ENCODE measurements around the gene DGKD.

Gene DGKD

DNA sequence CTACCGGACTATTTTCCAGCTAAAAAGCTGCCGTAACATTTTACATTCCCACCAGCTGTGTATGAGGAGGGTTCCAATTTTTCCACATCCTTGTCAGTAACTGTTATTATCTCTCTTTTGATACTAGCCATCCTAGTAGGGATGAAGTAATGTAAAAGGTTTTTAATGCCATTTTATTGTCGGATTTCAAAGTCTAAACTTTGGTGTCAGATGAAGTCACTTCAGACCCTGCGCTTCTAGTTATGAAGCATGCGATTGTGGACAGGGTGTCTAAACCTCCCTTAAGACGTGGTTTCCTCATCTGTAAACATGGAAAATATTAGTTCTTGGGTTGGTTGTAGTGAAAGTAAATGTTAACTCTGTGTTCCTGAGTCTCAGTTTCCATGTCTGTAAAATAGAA, 4.7 kb downstream of the DGKD start:
- no peak for DNase-seq (ENCODE audit: extremely low read depth, low read depth)
- TF ChIP-seq, protein P1, sequence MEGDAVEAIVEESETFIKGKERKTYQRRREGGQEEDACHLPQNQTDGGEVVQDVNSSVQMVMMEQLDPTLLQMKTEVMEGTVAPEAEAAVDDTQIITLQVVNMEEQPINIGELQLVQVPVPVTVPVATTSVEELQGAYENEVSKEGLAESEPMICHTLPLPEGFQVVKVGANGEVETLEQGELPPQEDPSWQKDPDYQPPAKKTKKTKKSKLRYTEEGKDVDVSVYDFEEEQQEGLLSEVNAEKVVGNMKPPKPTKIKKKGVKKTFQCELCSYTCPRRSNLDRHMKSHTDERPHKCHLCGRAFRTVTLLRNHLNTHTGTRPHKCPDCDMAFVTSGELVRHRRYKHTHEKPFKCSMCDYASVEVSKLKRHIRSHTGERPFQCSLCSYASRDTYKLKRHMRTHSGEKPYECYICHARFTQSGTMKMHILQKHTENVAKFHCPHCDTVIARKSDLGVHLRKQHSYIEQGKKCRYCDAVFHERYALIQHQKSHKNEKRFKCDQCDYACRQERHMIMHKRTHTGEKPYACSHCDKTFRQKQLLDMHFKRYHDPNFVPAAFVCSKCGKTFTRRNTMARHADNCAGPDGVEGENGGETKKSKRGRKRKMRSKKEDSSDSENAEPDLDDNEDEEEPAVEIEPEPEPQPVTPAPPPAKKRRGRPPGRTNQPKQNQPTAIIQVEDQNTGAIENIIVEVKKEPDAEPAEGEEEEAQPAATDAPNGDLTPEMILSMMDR (IDR thresholded peaks at IDR 0.05; ENCODE audit: low read depth, low read length, missing control alignments) = no peak
- H3K4me3 ChIP-seq (replicated peaks; ENCODE audit: low read depth, low read length) = no peak overlapping the region

DNA sequence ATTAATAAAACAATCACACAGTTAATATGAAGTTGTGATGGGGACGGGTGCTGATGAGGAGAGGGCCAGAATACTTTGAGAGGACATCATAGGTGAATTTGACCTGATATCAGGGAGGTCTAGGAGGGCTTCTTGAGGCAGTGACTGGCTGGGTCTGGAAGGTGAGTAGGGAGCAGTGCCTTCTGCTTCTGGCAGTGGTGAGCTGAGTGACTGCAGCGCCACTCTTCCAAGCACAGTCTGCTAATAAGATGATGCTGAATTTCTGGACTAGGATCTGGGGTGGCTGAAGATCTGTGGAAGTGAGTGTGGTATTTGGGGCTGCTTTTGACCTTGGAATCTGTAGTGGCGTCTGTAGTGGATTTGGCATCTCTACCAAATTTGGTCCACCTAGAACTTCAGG, 5.5 kb downstream of the DGKD start:
- TF ChIP-seq, protein P1 (IDR thresholded peaks at IDR 0.05; ENCODE audit: low read depth, low read length, missing control alignments) = no peak
- no peak overlapping the region for H3K4me3 ChIP-seq (replicated peaks; ENCODE audit: low read depth, low read length)
- no peak for DNase-seq (ENCODE audit: extremely low read depth, low read depth)

DNA sequence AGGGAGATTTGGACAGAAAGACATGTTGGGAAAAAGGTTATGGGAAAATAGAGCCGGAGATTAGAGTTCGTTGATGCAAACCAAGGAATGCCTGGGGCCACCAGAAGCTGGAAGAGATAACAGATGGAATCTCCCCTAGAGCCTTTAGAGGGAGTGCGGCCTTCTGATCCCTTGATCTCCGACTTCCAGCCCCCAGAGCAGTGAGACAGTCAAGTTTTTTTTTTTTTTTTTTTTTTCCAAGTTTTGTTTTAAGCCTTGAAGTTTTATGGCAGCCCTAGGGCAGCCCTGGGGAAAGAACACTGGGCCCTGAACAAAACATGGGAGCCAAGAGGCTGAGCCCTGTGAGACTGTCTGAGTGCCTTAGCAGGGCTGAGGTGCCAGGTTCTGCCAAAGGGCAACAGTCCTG, 6.5 kb downstream of the DGKD start:
- TF ChIP-seq, protein P1 (IDR thresholded peaks at IDR 0.05; ENCODE audit: low read depth, low read length, missing control alignments) = no peak
- H3K4me3 ChIP-seq (replicated peaks; ENCODE audit: low read depth, low read length) = no peak overlapping the region
- DNase-seq (ENCODE audit: extremely low read depth, low read depth) = no peak

DNA sequence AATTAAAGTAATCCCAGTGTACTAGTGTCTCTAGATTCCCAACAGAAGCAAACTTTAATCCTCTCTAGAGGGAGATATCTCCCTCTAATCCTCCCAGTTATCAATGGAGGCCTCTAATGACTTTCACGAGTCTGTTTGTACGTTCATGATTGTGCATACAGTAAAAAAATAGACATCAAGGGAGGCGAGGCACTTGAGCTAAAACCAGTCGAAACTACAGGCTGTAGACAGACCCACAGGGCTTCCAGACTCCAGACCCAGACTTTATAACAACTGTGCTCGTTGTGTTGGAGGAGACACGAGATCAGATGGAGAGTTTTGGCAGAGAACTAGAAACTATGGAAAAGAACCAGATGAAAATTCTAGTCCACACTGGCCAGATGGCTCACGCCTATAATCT, 7.0 kb downstream of the DGKD start:
- TF ChIP-seq, protein P1 (IDR thresholded peaks at IDR 0.05; ENCODE audit: low read depth, low read length, missing control alignments) = no peak
- no peak overlapping the region for H3K4me3 ChIP-seq (replicated peaks; ENCODE audit: low read depth, low read length)
- no peak for DNase-seq (ENCODE audit: extremely low read depth, low read depth)

DNA sequence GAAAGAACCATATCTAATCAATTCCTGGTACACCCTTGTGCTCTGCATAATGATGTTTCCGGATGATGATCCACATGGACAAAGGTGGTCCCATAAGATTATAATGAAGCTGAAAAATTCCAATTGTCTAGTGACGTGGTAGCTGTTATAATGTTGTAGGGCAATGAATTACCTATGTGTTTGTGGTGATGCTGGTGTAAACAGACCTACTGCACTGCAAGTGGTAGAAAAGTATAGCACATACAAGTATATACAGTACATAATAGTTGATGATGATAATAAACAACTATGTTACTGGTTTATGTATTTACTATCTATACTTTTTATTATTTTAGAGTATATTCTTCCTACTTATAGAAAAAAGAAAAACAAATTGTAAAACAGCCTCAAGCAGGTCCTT, 8.4 kb downstream of the DGKD start:
- TF ChIP-seq, protein P1 (IDR thresholded peaks at IDR 0.05; ENCODE audit: low read depth, low read length, missing control alignments) = no peak
- DNase-seq (ENCODE audit: extremely low read depth, low read depth) = no peak
- no peak overlapping the region for H3K4me3 ChIP-seq (replicated peaks; ENCODE audit: low read depth, low read length)

DNA sequence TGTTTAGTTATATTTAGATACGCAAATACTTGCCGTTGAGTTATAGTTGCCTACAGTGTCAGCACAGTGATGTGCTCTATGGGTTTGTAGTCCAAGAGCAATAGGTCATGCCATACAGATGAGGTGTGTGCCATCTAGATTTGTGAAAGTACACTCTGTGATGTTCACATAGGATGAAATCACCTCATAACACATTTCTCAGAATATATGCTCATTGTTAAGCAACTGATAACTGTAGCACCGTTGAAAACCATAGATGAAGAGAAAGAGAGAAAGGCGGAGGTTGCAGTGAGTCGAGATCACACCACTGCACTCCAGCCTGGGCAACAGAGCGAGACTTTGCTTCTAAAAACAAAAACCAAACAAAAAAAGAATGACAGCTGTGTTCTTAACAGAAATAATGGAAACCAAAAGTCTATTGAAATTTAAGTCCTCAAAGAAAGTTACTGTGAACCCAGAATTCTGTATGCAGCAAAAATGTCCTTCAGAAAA, 9.5 kb downstream of the DGKD start:
- TF ChIP-seq, protein P1 (IDR thresholded peaks at IDR 0.05; ENCODE audit: low read depth, low read length, missing control alignments) = no peak
- no peak overlapping the region for H3K4me3 ChIP-seq (replicated peaks; ENCODE audit: low read depth, low read length)
- DNase-seq (ENCODE audit: extremely low read depth, low read depth) = no peak

DNA sequence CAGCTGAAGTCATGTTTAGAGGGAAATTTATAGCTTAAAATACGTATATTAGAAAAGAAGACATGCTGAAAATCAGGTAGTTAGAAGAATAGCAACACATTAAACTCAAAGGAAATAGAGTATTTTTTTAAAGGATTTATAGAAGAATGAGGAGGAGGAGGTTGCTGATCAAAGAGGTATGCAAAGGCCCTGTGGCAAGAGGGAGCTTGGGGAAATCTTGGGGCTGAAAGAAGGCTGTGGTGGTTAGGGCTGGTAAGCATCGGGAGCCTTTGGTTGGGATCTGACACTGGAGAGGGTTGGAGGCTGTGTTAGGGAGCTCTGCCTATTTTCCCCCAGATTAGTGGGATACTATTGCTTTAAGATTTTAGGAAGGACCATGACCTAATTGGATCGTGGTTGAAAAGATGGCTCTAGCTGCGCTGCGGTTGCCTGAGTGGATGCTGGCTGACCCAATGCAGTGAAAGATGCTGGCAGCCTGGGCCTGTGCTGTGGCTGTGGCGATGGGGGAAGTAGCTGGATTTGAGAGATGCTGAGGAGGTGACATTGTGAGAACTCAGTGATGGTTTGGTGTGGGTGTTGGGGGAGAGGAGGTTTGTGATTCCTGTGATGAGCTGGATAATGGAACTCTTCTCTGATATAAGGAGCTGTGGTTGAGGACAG, 11.7 kb downstream of the DGKD start:
- TF ChIP-seq, protein P1 (IDR thresholded peaks at IDR 0.05; ENCODE audit: low read depth, low read length, missing control alignments) = no peak
- H3K4me3 ChIP-seq (replicated peaks; ENCODE audit: low read depth, low read length) = no peak overlapping the region
- DNase-seq (ENCODE audit: extremely low read depth, low read depth) = no peak

Data from HFF-Myc (cell line).